HCT116 (cell line): ENCODE measurements around the gene HSF4. TPM values are rescaled to one million over a fixed set of nuclear protein-coding genes. Genes with fewer than 3 reads are reported as not detected.

Experiments
- ATAC-seq: fragments of 200-7000 bp; cut with Tn5 transposase; 2 replicates; pipeline ENCODE4 v1.9.1; 2020; ENCODE audit warnings: mild to moderate bottlenecking, moderate library complexity
- BruUV-seq: library from RNA; stranded (reverse); fragments of 400-500 nt; replicated peaks from 2 replicates; lab custom pipeline; 2021; lab: Mats Ljungman, UMichigan
- CTCF ChIA-PET: fragments of 300-600 bp; sonication (Branson Sonifier 250); formaldehyde crosslinking; loops from one replicate; lab custom pipeline; 2021; ENCODE audit warnings: antibody characterized with exemption; lab: Charles Lee
- POLR2A ChIA-PET: fragments of 300-600, 350-600 bp; sonication (Branson Sonifier 250); formaldehyde crosslinking; loops from one replicate; lab custom pipeline; 2021; ENCODE audit warnings: antibody characterized with exemption; lab: Charles Lee
- RAD21 ChIA-PET, 2 experiments: fragments of 300-600 bp; sonication (Branson Sonifier 250); formaldehyde crosslinking; loops; one replicate each; lab custom pipeline; 2023; ENCODE audit warnings: low total read pairs in 2 of 2; ENCODE audit not compliant: uncharacterized antibody in 2 of 2, unreplicated experiment in 2 of 2, low non-redundant PET in 1 of 2; lab: Charles Lee
- DNase-seq: peaks from one replicate; pipeline ENCODE4 v3.0.0-alpha.2; 2010; ENCODE audit warnings: low read depth, low spot score
- H2AFZ ChIP-seq: fragments of 200-600 bp; shearing (Covaris generic), sonication (generic); 2 replicates; pipeline ENCODE4 v1.6.1; 2017; ENCODE audit warnings: low read depth, mixed run types, mixed read lengths, antibody characterized with exemption, low read length; ENCODE audit not compliant: poor library complexity, severe bottlenecking
- H3K27ac ChIP-seq: 2 replicates; pipeline ENCODE4 v1.5.1; 2012; ENCODE audit warnings: low read depth, low read length
- H3K27me3 ChIP-seq: fragments of 200-600 bp; sonication (generic); 2 replicates; pipeline ENCODE4 v1.6.1; 2016; ENCODE audit warnings: mixed run types, low read length, mixed read lengths; ENCODE audit not compliant: insufficient read depth
- H3K36me3 ChIP-seq, 2 experiments: fragments of 200-500 bp in 1 of 2; fragments of 200-600 bp in 1 of 2; sonication (Bioruptor generic) in 1 of 2; sonication (generic) in 1 of 2; 2 replicates each; pipeline versions ENCODE4 v1.5.1 to v1.6.1; 2014 to 2016; ENCODE audit warnings: low read length in 2 of 2, inconsistent platforms in 1 of 2, mixed read lengths in 1 of 2, mixed run types in 1 of 2; ENCODE audit not compliant: insufficient read depth in 2 of 2, control insufficient read depth in 1 of 2
- H3K4me1 ChIP-seq, 2 experiments: fragments of 200-600 bp in 1 of 2; sonication (generic) in 1 of 2; 2 replicates each; pipeline versions ENCODE4 v1.5.1 to v1.6.1; 2012 to 2017; ENCODE audit warnings: low read length in 2 of 2, inconsistent platforms in 1 of 2, mild to moderate bottlenecking in 1 of 2, mixed read lengths in 1 of 2, mixed run types in 1 of 2, moderate library complexity in 1 of 2; ENCODE audit not compliant: insufficient read depth in 2 of 2, control insufficient read depth in 1 of 2
- H3K4me2 ChIP-seq: fragments of 200-600 bp; sonication (generic); 2 replicates; pipeline ENCODE4 v1.6.1; 2017; ENCODE audit warnings: mixed run types, low read length, mixed read lengths
- H3K4me3 ChIP-seq, 2 experiments: fragments of 200-600 bp in 1 of 2; sonication (generic) in 1 of 2; replicated peaks in 1 of 2; 2 replicates each; pipeline ENCODE4 v1.5.1; 2011 to 2016; ENCODE audit warnings: low read length in 2 of 2, control low read depth in 1 of 2, low read depth in 1 of 2, mild to moderate bottlenecking in 1 of 2, mixed read lengths in 1 of 2, mixed run types in 1 of 2
- H3K79me2 ChIP-seq: fragments of 200-600 bp; sonication (generic); 2 replicates; pipeline ENCODE4 v1.6.1; 2017; ENCODE audit warnings: mild to moderate bottlenecking, mixed run types, low read length, moderate library complexity, mixed read lengths; ENCODE audit not compliant: insufficient read depth
- H3K9ac ChIP-seq: fragments of 200-600 bp; sonication (generic); 2 replicates; pipeline ENCODE4 v1.6.1; 2016; ENCODE audit warnings: low read length, mixed read lengths
- H3K9me2 ChIP-seq: fragments of 200-600 bp; sonication (generic), shearing (Covaris generic); 2 replicates; pipeline ENCODE4 v1.6.1; 2017; ENCODE audit warnings: mixed run types, mild to moderate bottlenecking, moderate library complexity; ENCODE audit not compliant: insufficient read depth
- H3K9me3 ChIP-seq, 2 experiments: fragments of 200-500 bp in 1 of 2; fragments of 200-600 bp in 1 of 2; sonication (Bioruptor generic) in 1 of 2; sonication (generic) in 1 of 2; 2 replicates each; pipeline ENCODE4 v1.6.1; 2014 to 2017; ENCODE audit warnings: low read length in 2 of 2, mixed read lengths in 2 of 2, inconsistent platforms in 1 of 2, low read depth in 1 of 2, mild to moderate bottlenecking in 1 of 2, mixed run types in 1 of 2, moderate library complexity in 1 of 2; ENCODE audit not compliant: control insufficient read depth in 1 of 2, insufficient read depth in 1 of 2
- H4K20me1 ChIP-seq: fragments of 200-600 bp; sonication (generic), shearing (Covaris generic); 2 replicates; pipeline ENCODE4 v1.6.1; 2017; ENCODE audit warnings: mixed run types, mild to moderate bottlenecking, moderate library complexity; ENCODE audit not compliant: insufficient read depth
- CTCF ChIP-seq, 3 experiments: fragments of 200-600 bp in 1 of 3; sonication (generic) in 1 of 3; IDR thresholded peaks in 2 of 3; conservative IDR thresholded peaks in 1 of 3; 2 replicates each; pipeline ENCODE4 v1.5.1; 2012 to 2017; ENCODE audit warnings: low read depth in 2 of 3, low read length in 2 of 3, antibody characterized with exemption in 1 of 3, borderline replicate concordance in 1 of 3, control low read depth in 1 of 3, mild to moderate bottlenecking in 1 of 3, mixed read lengths in 1 of 3, mixed run types in 1 of 3, moderate library complexity in 1 of 3; ENCODE audit not compliant: insufficient read depth in 1 of 3
- ELF1 ChIP-seq: IDR thresholded peaks from 2 replicates; pipeline ENCODE4 v1.6.1; 2012; ENCODE audit warnings: low read depth, borderline replicate concordance
- FOSL1 ChIP-seq: IDR thresholded peaks from 2 replicates; pipeline ENCODE4 v1.6.1; 2012; ENCODE audit warnings: low read depth
- RAD21 ChIP-seq: IDR thresholded peaks from 2 replicates; pipeline ENCODE4 v1.6.1; 2012; ENCODE audit warnings: low read depth, mild to moderate bottlenecking
- YY1 ChIP-seq: IDR thresholded peaks from 2 replicates; pipeline ENCODE4 v1.6.1; 2011; ENCODE audit warnings: low read length, low read depth, moderate library complexity, mild to moderate bottlenecking; ENCODE audit not compliant: insufficient replicate concordance; ENCODE audit errors: extremely low read depth
- ZFX ChIP-seq: fragments of 450-650 bp; IDR thresholded peaks from 2 replicates; pipeline ENCODE4 v1.6.1; 2017
- intact Hi-C: fragments of 100-400 bp; cut with micrococcal nuclease; formaldehyde crosslinking; loops from 2 replicates; pipeline ENCODE4 v1.10.0; 2022
- total RNA-seq: library from RNA; stranded (reverse); gene quantifications from one replicate; pipeline ENCODE4 v1.2.1, GENCODE V29; 2021; ENCODE audit not compliant: unreplicated experiment
- TF ChIP-seq, protein P1 (sequence below): IDR thresholded peaks from 2 replicates; pipeline ENCODE4 v1.6.1; 2011; ENCODE audit warnings: mild to moderate bottlenecking, low read length, moderate library complexity; ENCODE audit not compliant: insufficient replicate concordance; ENCODE audit errors: extremely low read depth

HSF4 gene
- total RNA-seq, 1 experiment from 2014 or later, result 46.6 TPM

- no peak for TF ChIP-seq CTCF (IDR thresholded peaks at IDR 0.05 in 2 of 3, conservative IDR thresholded peaks at IDR 0.05 in 1 of 3; ENCODE audit: borderline replicate concordance in 1 of 3, insufficient read depth in 1 of 3, low read depth in 2 of 3, low read length in 2 of 3)
These were observed 18.8 kb upstream of the HSF4 start (continued) for GRCh38 chr16:67145746-67146145.

DNA sequence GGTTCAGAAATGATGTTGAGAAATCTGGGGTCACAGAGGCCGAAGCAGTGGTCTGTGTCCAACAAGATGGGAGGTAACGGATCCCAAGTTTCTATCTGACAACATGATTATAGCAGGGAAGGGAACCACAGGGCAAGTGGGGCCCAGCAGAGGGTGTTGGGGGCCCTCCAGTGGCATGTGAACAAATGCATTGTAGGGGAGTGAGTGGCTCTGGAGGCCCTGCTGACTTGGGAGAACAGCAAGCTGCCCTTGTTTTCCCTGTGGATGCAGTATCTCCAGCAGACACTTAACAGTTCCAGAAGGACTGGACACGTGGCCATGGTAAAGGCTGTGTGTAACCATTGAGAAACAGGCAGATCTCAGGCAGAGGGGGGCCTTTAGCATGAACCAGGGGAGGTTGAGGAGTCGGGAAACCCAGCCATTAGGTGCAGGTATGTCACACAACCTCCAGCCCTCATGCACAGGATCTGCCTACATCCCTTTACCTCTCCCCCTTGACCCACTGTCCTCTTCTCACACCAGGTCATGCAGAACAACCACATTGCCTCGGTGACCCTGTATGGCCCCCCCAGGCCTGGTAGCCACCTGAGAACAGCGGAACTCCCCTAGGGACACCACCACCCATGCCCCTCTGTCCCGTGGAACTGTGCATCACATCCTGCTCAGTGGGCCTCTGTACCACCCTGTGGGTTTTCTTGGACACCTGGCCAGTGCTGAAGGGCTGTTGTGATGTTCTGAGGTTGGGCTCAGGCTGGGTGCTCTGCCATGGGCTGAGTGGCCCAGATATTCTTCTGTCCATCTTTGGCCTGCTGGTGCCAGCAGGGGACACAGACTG, 17.8 kb upstream of the HSF4 start:
- H2AFZ ChIP-seq, result no peak overlapping the region
- no TSS peak for BruUV-seq
- TF ChIP-seq, protein P1, sequence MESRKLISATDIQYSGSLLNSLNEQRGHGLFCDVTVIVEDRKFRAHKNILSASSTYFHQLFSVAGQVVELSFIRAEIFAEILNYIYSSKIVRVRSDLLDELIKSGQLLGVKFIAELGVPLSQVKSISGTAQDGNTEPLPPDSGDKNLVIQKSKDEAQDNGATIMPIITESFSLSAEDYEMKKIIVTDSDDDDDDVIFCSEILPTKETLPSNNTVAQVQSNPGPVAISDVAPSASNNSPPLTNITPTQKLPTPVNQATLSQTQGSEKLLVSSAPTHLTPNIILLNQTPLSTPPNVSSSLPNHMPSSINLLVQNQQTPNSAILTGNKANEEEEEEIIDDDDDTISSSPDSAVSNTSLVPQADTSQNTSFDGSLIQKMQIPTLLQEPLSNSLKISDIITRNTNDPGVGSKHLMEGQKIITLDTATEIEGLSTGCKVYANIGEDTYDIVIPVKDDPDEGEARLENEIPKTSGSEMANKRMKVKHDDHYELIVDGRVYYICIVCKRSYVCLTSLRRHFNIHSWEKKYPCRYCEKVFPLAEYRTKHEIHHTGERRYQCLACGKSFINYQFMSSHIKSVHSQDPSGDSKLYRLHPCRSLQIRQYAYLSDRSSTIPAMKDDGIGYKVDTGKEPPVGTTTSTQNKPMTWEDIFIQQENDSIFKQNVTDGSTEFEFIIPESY, result no peak
- TF ChIP-seq CTCF (IDR thresholded peaks at IDR 0.05 in 2 of 3, conservative IDR thresholded peaks at IDR 0.05 in 1 of 3; ENCODE audit: borderline replicate concordance in 1 of 3, insufficient read depth in 1 of 3, low read depth in 2 of 3, low read length in 2 of 3) (0 out of 6 replicates have a peak, but pooled peaks of 1 of the 3 experiments have one; percentile 11), ZFX (no peak), FOSL1 (no peak), ELF1 (no peak), RAD21 (peak; percentile 24; the same call in 1 of the 2 replicates), YY1 (no peak)
- TF ChIP-seq, all 23 proteins: peak for 2
- Histone ChIP-seq H3K4me3 (no peak overlapping the region), H3K79me2 (no peaks in the 10 kb centered on the region), H3K9me3 (no peaks in the 10 kb centered on the region), H3K9me2 (no peaks in the 10 kb centered on the region), H3K27me3 (no peaks in the 10 kb centered on the region), H4K20me1 (no peaks in the 10 kb centered on the region), H3K27ac (no peak overlapping the region), H3K36me3 (peaks cover 25 to 42% of the 10 kb centered on the region in 2 experiments; a peak in 3 of 4 replicates), H3K4me2 (no peak overlapping the region), H3K4me1 (peaks cover 3 to 16% of the 10 kb centered on the region in 2 experiments; a peak in 3 of 4 replicates), H3K9ac (no peak overlapping the region)
- ChIA-PET CTCF (no interaction called here), POLR2A (no interaction called here), RAD21 (no interaction called here)
- DNase-seq (no peak), ATAC-seq (no peak)
- intact Hi-C loops, result no loop called here
